ENCODE measurements around the gene GDF7.

GRCh38 chr2:20641123-20641985 is 25.6 kb upstream of the GDF7 start:
- no peak for TF ChIP-seq CTCF (IDR thresholded peaks at IDR 0.05)
- no peak for TF ChIP-seq POLR2A (IDR thresholded peaks at IDR 0.05)

All from right lobe of liver (tissue), 4 donors.